ENCODE results near the gene PIP4P1. TPM values are rescaled to one million over a fixed set of nuclear protein-coding genes. Genes with fewer than 3 reads are reported as not detected.

The PIP4P1 gene
- total and polyA plus RNA-seq, 2 experiments from 2014 or later = 20.9 to 26.4 TPM

- peaks cover 10% of the 10 kb centered on the region for H3K36me3 Mint-ChIP-seq (ENCODE audit: low read depth)
- no peaks in the 10 kb centered on the region for H4K20me1 ChIP-seq (replicated peaks; ENCODE audit: insufficient read depth)
- no peak for ATAC-seq
Observed at GRCh38 chr14:20501346-20501745, 40.1 kb upstream of the PIP4P1 start.

More at GRCh38 chr14:20501346-20501745, 40.1 kb upstream of the PIP4P1 start:
- Histone ChIP-seq H3K27me3 (ENCODE audit: insufficient read depth) (no peaks in the 10 kb centered on the region), H3F3A (replicated peaks; ENCODE audit: low read depth) (no peaks in the 10 kb centered on the region; the same call in 1 of the 2 replicates), H3K27ac (ENCODE audit: low read depth) (no peak overlapping the region), H3K9me2 (ENCODE audit: insufficient read depth) (no peaks in the 10 kb centered on the region; the same call in 1 of the 2 replicates), H3K4me3 (no peak overlapping the region), H3K36me3 (ENCODE audit: insufficient read depth) (no peaks in the 10 kb centered on the region), H2AFZ (no peak overlapping the region), H3K4me1 (ENCODE audit: insufficient read depth) (peaks cover 21% of the 10 kb centered on the region), H3K79me2 (replicated peaks; ENCODE audit: insufficient read depth) (no peaks in the 10 kb centered on the region), H3K4me2 (no peak overlapping the region)
- peaks cover 15% of the 10 kb centered on the region for H3K9me3 Mint-ChIP-seq
- H3K27me3 Mint-ChIP-seq (ENCODE audit: insufficient read depth, low read depth, poor library complexity) = no peaks in the 10 kb centered on the region
- TF ChIP-seq, protein P1, sequence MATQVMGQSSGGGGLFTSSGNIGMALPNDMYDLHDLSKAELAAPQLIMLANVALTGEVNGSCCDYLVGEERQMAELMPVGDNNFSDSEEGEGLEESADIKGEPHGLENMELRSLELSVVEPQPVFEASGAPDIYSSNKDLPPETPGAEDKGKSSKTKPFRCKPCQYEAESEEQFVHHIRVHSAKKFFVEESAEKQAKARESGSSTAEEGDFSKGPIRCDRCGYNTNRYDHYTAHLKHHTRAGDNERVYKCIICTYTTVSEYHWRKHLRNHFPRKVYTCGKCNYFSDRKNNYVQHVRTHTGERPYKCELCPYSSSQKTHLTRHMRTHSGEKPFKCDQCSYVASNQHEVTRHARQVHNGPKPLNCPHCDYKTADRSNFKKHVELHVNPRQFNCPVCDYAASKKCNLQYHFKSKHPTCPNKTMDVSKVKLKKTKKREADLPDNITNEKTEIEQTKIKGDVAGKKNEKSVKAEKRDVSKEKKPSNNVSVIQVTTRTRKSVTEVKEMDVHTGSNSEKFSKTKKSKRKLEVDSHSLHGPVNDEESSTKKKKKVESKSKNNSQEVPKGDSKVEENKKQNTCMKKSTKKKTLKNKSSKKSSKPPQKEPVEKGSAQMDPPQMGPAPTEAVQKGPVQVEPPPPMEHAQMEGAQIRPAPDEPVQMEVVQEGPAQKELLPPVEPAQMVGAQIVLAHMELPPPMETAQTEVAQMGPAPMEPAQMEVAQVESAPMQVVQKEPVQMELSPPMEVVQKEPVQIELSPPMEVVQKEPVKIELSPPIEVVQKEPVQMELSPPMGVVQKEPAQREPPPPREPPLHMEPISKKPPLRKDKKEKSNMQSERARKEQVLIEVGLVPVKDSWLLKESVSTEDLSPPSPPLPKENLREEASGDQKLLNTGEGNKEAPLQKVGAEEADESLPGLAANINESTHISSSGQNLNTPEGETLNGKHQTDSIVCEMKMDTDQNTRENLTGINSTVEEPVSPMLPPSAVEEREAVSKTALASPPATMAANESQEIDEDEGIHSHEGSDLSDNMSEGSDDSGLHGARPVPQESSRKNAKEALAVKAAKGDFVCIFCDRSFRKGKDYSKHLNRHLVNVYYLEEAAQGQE (IDR thresholded peaks at IDR 0.05; ENCODE audit: unreplicated experiment) = no peak
- TF ChIP-seq POLR2AphosphoS5 (IDR thresholded peaks at IDR 0.05; ENCODE audit: low read depth) = no peak
- TF ChIP-seq NANOG (IDR thresholded peaks at IDR 0.05; ENCODE audit: borderline replicate concordance) = no peak
- TF ChIP-seq EZH2 (IDR thresholded peaks at IDR 0.05; ENCODE audit: low read depth, unreplicated experiment) = no peak
- TF ChIP-seq, protein P2, sequence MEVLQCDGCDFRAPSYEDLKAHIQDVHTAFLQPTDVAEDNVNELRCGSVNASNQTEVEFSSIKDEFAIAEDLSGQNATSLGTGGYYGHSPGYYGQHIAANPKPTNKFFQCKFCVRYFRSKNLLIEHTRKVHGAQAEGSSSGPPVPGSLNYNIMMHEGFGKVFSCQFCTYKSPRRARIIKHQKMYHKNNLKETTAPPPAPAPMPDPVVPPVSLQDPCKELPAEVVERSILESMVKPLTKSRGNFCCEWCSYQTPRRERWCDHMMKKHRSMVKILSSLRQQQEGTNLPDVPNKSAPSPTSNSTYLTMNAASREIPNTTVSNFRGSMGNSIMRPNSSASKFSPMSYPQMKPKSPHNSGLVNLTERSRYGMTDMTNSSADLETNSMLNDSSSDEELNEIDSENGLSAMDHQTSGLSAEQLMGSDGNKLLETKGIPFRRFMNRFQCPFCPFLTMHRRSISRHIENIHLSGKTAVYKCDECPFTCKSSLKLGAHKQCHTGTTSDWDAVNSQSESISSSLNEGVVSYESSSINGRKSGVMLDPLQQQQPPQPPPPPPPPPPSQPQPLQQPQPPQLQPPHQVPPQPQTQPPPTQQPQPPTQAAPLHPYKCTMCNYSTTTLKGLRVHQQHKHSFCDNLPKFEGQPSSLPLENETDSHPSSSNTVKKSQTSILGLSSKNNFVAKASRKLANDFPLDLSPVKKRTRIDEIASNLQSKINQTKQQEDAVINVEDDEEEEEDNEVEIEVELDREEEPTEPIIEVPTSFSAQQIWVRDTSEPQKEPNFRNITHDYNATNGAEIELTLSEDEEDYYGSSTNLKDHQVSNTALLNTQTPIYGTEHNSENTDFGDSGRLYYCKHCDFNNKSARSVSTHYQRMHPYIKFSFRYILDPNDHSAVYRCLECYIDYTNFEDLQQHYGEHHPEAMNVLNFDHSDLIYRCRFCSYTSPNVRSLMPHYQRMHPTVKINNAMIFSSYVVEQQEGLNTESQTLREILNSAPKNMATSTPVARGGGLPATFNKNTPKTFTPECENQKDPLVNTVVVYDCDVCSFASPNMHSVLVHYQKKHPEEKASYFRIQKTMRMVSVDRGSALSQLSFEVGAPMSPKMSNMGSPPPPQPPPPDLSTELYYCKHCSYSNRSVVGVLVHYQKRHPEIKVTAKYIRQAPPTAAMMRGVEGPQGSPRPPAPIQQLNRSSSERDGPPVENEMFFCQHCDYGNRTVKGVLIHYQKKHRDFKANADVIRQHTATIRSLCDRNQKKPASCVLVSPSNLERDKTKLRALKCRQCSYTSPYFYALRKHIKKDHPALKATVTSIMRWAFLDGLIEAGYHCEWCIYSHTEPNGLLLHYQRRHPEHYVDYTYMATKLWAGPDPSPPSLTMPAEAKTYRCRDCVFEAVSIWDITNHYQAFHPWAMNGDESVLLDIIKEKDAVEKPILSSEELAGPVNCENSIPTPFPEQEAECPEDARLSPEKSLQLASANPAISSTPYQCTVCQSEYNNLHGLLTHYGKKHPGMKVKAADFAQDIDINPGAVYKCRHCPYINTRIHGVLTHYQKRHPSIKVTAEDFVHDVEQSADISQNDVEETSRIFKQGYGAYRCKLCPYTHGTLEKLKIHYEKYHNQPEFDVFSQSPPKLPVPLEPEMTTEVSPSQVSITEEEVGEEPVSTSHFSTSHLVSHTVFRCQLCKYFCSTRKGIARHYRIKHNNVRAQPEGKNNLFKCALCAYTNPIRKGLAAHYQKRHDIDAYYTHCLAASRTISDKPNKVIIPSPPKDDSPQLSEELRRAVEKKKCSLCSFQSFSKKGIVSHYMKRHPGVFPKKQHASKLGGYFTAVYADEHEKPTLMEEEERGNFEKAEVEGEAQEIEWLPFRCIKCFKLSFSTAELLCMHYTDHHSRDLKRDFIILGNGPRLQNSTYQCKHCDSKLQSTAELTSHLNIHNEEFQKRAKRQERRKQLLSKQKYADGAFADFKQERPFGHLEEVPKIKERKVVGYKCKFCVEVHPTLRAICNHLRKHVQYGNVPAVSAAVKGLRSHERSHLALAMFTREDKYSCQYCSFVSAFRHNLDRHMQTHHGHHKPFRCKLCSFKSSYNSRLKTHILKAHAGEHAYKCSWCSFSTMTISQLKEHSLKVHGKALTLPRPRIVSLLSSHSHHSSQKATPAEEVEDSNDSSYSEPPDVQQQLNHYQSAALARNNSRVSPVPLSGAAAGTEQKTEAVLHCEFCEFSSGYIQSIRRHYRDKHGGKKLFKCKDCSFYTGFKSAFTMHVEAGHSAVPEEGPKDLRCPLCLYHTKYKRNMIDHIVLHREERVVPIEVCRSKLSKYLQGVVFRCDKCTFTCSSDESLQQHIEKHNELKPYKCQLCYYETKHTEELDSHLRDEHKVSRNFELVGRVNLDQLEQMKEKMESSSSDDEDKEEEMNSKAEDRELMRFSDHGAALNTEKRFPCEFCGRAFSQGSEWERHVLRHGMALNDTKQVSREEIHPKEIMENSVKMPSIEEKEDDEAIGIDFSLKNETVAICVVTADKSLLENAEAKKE (CRISPR knock-in tag; IDR thresholded peaks at IDR 0.05) = no peak
- TF ChIP-seq, protein P3, sequence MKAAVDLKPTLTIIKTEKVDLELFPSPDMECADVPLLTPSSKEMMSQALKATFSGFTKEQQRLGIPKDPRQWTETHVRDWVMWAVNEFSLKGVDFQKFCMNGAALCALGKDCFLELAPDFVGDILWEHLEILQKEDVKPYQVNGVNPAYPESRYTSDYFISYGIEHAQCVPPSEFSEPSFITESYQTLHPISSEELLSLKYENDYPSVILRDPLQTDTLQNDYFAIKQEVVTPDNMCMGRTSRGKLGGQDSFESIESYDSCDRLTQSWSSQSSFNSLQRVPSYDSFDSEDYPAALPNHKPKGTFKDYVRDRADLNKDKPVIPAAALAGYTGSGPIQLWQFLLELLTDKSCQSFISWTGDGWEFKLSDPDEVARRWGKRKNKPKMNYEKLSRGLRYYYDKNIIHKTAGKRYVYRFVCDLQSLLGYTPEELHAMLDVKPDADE (IDR thresholded peaks at IDR 0.05) = no peak
- H3K4me3 Mint-ChIP-seq = no peak overlapping the region
- DNase-seq (ENCODE audit: low spot score) = no peak
- H3K27ac Mint-ChIP-seq = no peak overlapping the region
- peaks cover 18% of the 10 kb centered on the region for H3K4me1 Mint-ChIP-seq

Measured in GM23338 (cell line).